GM12878 (cell line): Measurements from ENCODE around the gene SZRD1. TPM values are rescaled to one million over a fixed set of nuclear protein-coding genes. Genes with fewer than 3 reads are reported as not detected.
A peak's percentile ranks its signal among the peaks of the same experiment; 100 is the strongest.

Source experiments
- IKZF2 ChIP-seq, 2 experiments: fragments of 450-650 bp; IDR thresholded peaks; 2 replicates each; pipeline ENCODE4 v1.6.1; 2017; ENCODE audit warnings: mild to moderate bottlenecking in 2 of 2, moderate library complexity in 2 of 2
- NFIC ChIP-seq: IDR thresholded peaks from 2 replicates; pipeline ENCODE4 v1.6.1; 2012; ENCODE audit warnings: low read depth, mild to moderate bottlenecking, inconsistent platforms, low read length, moderate library complexity
- TCF7 ChIP-seq: IDR thresholded peaks from 2 replicates; pipeline ENCODE4 v1.6.1; 2014; ENCODE audit warnings: antibody characterized with exemption, borderline replicate concordance
- polyA plus RNA-seq, 11 experiments: library from polyadenylated mRNA; depleted of rRNA in 4 of 11; unstranded in 6 of 11; stranded (reverse) in 5 of 11; fragments of >200 nt; fragmentation: Nextera tagmentation in 4 of 11; fragmentation: Illumina TruSeq in 1 of 11; extraction: Ambion mirVana in 4 of 11; extraction: Trizol in 1 of 11; gene quantifications; 1 replicate in 1 of 11; 2 replicates in 10 of 11; pipeline versions ENCODE4 v1.2.1 to v1.2.3, GENCODE V29; 2011 to 2016; ENCODE audit warnings: inconsistent platforms in 2 of 11, missing spikeins in 2 of 11, low read depth in 1 of 11
- total RNA-seq, 4 experiments: library from RNA; depleted of rRNA in 3 of 4; stranded (reverse); fragments of >200 nt in 3 of 4; fragmentation: Illumina TruSeq in 1 of 4; extraction: Trizol in 1 of 4; gene quantifications; 2 replicates each; pipeline versions ENCODE4 v1.2.1 to v1.2.3, GENCODE V29; 2013 to 2021
- TF ChIP-seq, protein P1 (sequence below): fragments of 450-650 bp; IDR thresholded peaks from 2 replicates; pipeline ENCODE4 v1.6.1; 2017; ENCODE audit warnings: mild to moderate bottlenecking, low read depth, inconsistent platforms; ENCODE audit not compliant: poor library complexity, severe bottlenecking
- TF ChIP-seq, protein P2 (sequence below): fragments of 450-650 bp; formaldehyde crosslinking; IDR thresholded peaks from 2 replicates; pipeline ENCODE4 v1.4.0; 2022; ENCODE audit warnings: mild to moderate bottlenecking, moderate library complexity

Gene SZRD1
- total and polyA plus RNA-seq, 10 of the 15 experiments (the other 5 are each of a cell fraction or from before 2014, with no cell fraction given) = 5.6 to 213 (median 113) TPM

DNA sequence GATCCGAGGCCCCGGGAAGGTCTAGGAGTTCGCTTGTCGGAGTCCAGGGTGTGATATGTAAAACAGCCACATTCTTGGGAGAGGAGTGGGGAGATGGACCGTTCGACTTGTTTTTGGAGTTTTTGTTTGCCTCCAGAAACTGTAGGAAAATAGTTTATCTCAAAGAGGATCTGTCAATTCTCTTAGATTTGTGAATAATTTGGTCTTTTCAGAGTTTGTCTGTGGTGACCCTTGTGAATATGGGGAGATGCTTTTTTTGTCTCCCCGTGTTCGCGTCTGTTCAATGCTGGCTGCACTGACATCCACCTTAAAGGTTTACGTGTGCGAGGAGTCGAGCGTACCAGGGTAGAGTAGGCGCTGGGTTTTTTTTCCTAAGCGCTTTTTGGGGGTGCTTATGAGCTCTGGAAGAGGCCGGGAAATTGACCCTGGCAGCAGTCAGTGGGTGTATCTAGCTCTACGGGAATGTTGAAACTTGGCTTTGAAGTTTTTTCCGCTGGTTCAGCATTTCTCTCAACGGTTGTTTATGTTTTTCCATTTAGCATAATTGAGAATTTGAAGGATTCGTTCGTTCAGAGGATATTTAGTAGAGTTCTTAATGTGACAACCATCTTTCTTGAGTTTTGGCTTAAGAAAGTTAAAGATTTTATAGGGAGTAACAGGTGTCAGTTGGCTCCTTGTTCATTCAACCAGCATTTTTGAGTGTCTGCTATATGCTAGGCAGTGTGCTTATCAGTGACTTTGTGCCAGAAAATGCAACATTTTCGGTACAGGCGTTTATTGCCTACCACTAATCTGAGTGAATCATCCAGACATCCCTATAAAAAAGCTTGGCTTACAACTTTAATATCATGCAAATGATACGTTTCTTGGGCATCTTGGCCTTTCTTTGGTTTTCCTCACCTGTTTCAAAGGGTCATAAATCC, 1.2 kb downstream of the SZRD1 start (continued):
- TF ChIP-seq, protein P1, sequence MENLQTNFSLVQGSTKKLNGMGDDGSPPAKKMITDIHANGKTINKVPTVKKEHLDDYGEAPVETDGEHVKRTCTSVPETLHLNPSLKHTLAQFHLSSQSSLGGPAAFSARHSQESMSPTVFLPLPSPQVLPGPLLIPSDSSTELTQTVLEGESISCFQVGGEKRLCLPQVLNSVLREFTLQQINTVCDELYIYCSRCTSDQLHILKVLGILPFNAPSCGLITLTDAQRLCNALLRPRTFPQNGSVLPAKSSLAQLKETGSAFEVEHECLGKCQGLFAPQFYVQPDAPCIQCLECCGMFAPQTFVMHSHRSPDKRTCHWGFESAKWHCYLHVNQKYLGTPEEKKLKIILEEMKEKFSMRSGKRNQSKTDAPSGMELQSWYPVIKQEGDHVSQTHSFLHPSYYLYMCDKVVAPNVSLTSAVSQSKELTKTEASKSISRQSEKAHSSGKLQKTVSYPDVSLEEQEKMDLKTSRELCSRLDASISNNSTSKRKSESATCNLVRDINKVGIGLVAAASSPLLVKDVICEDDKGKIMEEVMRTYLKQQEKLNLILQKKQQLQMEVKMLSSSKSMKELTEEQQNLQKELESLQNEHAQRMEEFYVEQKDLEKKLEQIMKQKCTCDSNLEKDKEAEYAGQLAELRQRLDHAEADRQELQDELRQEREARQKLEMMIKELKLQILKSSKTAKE = peak; percentile 43
- TF ChIP-seq, protein P2, sequence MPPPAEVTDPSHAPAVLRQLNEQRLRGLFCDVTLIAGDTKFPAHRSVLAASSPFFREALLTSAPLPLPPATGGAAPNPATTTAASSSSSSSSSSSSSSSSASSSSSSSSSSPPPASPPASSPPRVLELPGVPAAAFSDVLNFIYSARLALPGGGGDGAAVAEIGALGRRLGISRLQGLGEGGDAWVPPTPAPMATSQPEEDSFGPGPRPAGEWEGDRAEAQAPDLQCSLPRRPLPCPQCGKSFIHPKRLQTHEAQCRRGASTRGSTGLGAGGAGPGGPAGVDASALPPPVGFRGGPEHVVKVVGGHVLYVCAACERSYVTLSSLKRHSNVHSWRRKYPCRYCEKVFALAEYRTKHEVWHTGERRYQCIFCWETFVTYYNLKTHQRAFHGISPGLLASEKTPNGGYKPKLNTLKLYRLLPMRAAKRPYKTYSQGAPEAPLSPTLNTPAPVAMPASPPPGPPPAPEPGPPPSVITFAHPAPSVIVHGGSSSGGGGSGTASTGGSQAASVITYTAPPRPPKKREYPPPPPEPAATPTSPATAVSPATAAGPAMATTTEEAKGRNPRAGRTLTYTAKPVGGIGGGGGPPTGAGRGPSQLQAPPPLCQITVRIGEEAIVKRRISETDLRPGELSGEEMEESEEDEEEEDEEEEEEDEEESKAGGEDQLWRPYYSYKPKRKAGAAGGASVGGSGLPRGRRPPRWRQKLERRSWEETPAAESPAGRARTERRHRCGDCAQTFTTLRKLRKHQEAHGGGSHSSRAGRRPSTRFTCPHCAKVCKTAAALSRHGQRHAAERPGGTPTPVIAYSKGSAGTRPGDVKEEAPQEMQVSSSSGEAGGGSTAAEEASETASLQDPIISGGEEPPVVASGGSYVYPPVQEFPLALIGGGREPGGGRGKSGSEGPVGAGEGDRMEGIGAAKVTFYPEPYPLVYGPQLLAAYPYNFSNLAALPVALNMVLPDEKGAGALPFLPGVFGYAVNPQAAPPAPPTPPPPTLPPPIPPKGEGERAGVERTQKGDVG (CRISPR knock-in tag) = 0 out of 2 replicates have a peak, but pooled peaks have one; percentile 41
- TF ChIP-seq TCF7 (no peak), NFIC (peak; percentile 39), IKZF2 (IDR thresholded peaks at IDR 0.05) (peak in 1 of 2 experiments; percentile 72; a peak in 1 of 4 replicates)
